Sigmoid colon (tissue), 7 donors: Measurements from ENCODE around the gene CHPF. TPM values are rescaled to one million over a fixed set of nuclear protein-coding genes. Genes with fewer than 3 reads are reported as not detected.

Source experiments
- DNase-seq: peaks from one replicate; pipeline ENCODE4 v3.0.0-alpha.2; 2019
- H3K27ac ChIP-seq, 4 donors: fragments of 200-600 bp; sonication (generic); one replicate each; pipeline ENCODE4 v1.5.1; 2016 to 2019; ENCODE audit warnings: mild to moderate bottlenecking in 1 of 4
- H3K27me3 ChIP-seq, 3 donors: fragments of 200-600 bp; sonication (generic); one replicate each; pipeline ENCODE4 v1.5.1; 2019; ENCODE audit warnings: mild to moderate bottlenecking in 1 of 3
- H3K36me3 ChIP-seq, 4 donors: fragments of 200-600 bp; sonication (generic); one replicate each; pipeline ENCODE4 v1.5.1; 2016 to 2019
- H3K4me1 ChIP-seq, 4 donors: fragments of 200-600 bp; sonication (generic); one replicate each; pipeline ENCODE4 v1.5.1; 2017 to 2019
- H3K4me3 ChIP-seq, 4 donors: fragments of 200-600 bp; sonication (generic); one replicate each; pipeline ENCODE4 v1.5.1; 2017 to 2019; ENCODE audit warnings: mild to moderate bottlenecking in 2 of 4, moderate library complexity in 1 of 4
- H3K9me3 ChIP-seq, 4 donors: fragments of 200-600 bp in 3 of 4; sonication (generic) in 3 of 4; one replicate each; pipeline versions ENCODE4 v1.5.1 to v1.6.1; 2013 to 2019
- CTCF ChIP-seq, 4 experiments: fragments of 450-650 bp in 3 of 4; fragments of 200-600 bp in 1 of 4; IDR thresholded peaks; one replicate each; pipeline ENCODE4 v1.5.1; 2016 to 2019; ENCODE audit warnings: antibody characterized with exemption in 4 of 4, mild to moderate bottlenecking in 3 of 4, moderate library complexity in 2 of 4
- EP300 ChIP-seq, 4 donors: sonication (generic); formaldehyde crosslinking; IDR thresholded peaks; one replicate each; pipeline ENCODE4 v1.6.1; 2017; ENCODE audit warnings: antibody characterized with exemption in 4 of 4
- POLR2A ChIP-seq, 2 donors: fragments of 450-650 bp; IDR thresholded peaks; one replicate each; pipeline ENCODE4 v1.6.1; 2016; ENCODE audit warnings: antibody characterized with exemption in 2 of 2, mild to moderate bottlenecking in 2 of 2, moderate library complexity in 2 of 2
- POLR2AphosphoS5 ChIP-seq, 4 donors: sonication (generic); formaldehyde crosslinking; IDR thresholded peaks; one replicate each; pipeline ENCODE4 v1.6.1; 2017; ENCODE audit warnings: antibody characterized with exemption in 4 of 4
- WGBS, 2 donors: extraction: QIAGEN DNeasy Blood & Tissue Kit; methylation state at CpG; one replicate each; pipeline ENCODE4 v1.1.7; 2013; 5-methylcytosine and 5-hydroxymethylcytosine counted together
- intact Hi-C: fragments of 100-400 bp; cut with DNase I; formaldehyde crosslinking; loops from one replicate; pipeline ENCODE4 v1.15.1; 2023
- polyA plus RNA-seq, 3 donors: library from polyadenylated mRNA; stranded (reverse); fragments of 200-250 nt; gene quantifications; one replicate each; pipeline ENCODE4 v1.2.3, GENCODE V29; 2013
- total RNA-seq, 4 donors: library from RNA; depleted of rRNA; stranded (reverse); fragments of >200 nt; gene quantifications; one replicate each; pipeline ENCODE4 v1.1.0, GENCODE V29; 2016
- donor health status: healthy with polysubstance abuse.
- donor health status: Bipolar disorder and iron deficiency.
- donor health status: healthy.

CHPF gene
- total and polyA plus RNA-seq, 7 donors, result 5.5 to 39.1 (median 21.3) TPM

- WGBS, 2 donors, result 95 to 97% methylated on average over 20 of the region's 20 CpGs
- TF ChIP-seq POLR2A (IDR thresholded peaks at IDR 0.05), result no peak
- no peak for TF ChIP-seq CTCF (IDR thresholded peaks at IDR 0.05)
- no peak for TF ChIP-seq EP300 (IDR thresholded peaks at IDR 0.05)
- TF ChIP-seq POLR2AphosphoS5 (IDR thresholded peaks at IDR 0.05), result no peak
- intact Hi-C loops, result no loop called here
- Histone ChIP-seq H3K4me3 (no peak overlapping the region), H3K27ac (no peak overlapping the region), H3K36me3 (peaks cover 0 to 24% (median 0%) of the 10 kb centered on the region in 4 donors), H3K4me1 (peaks cover 0 to 27% (median 24%) of the 10 kb centered on the region in 4 donors), H3K27me3 (peaks cover 0 to 13% (median 0%) of the 10 kb centered on the region in 3 donors), H3K9me3 (no peaks in the 10 kb centered on the region)
- DNase-seq, result no peak
Observed at GRCh38 chr2:219555956-219556355, 12.3 kb upstream of the CHPF start.

GRCh38 chr2:219554350-219554749 lies 10.7 kb upstream of the CHPF start:
- H3K36me3 ChIP-seq, result peaks cover 0 to 24% (median 0%) of the 10 kb centered on the region in 4 donors
- no peak for TF ChIP-seq EP300 (IDR thresholded peaks at IDR 0.05)
- TF ChIP-seq POLR2AphosphoS5 (IDR thresholded peaks at IDR 0.05), result no peak
- H3K27ac ChIP-seq, result no peak overlapping the region
- DNase-seq, result no peak
- no peak overlapping the region for H3K4me3 ChIP-seq
- no peaks in the 10 kb centered on the region for H3K9me3 ChIP-seq
- 90 to 95% methylated on average over 15 of the region's 15 CpGs for WGBS, 2 donors
- H3K4me1 ChIP-seq, result peaks cover 0 to 27% (median 21%) of the 10 kb centered on the region in 4 donors
- intact Hi-C loops, result no loop called here
- peaks cover 0 to 13% (median 0%) of the 10 kb centered on the region in 3 donors for H3K27me3 ChIP-seq

- Histone ChIP-seq H3K4me3 (peak overlapping the region in 1 of 4 donors; percentile 62), H3K27me3 (peaks cover 0 to 13% (median 0%) of the 10 kb centered on the region in 3 donors), H3K27ac (no peak overlapping the region), H3K36me3 (peaks cover 0 to 19% (median 0%) of the 10 kb centered on the region in 4 donors), H3K4me1 (peaks cover 0 to 27% (median 21%) of the 10 kb centered on the region in 4 donors), H3K9me3 (no peaks in the 10 kb centered on the region)
- TF ChIP-seq CTCF (IDR thresholded peaks at IDR 0.05) (no peak), POLR2A (IDR thresholded peaks at IDR 0.05) (no peak), POLR2AphosphoS5 (IDR thresholded peaks at IDR 0.05) (no peak), EP300 (IDR thresholded peaks at IDR 0.05) (no peak)
- intact Hi-C loops, result loop anchor here (1.0 kb wide), 1 partner anchor 44 kb away; the partner anchor contains the start of gene STK11IP
- 80 to 86% methylated on average over 12 of the region's 12 CpGs for WGBS, 2 donors
- no peak for DNase-seq
Observed at GRCh38 chr2:219553463-219553963, 9.9 kb upstream of the CHPF start.

- H3K4me1 ChIP-seq, result peaks cover 0 to 27% (median 21%) of the 10 kb centered on the region in 4 donors
- 23 to 37% methylated on average over 7 of the region's 7 CpGs for WGBS, 2 donors
- H3K36me3 ChIP-seq, result peaks cover 0 to 19% (median 0%) of the 10 kb centered on the region in 4 donors
- intact Hi-C loops, result loop anchor here (1.0 kb wide), 1 partner anchor 44 kb away; the partner anchor contains the start of gene STK11IP
- no peak for TF ChIP-seq EP300 (IDR thresholded peaks at IDR 0.05)
- no peak for TF ChIP-seq CTCF (IDR thresholded peaks at IDR 0.05)
- no peak for TF ChIP-seq POLR2AphosphoS5 (IDR thresholded peaks at IDR 0.05)
- no peak for TF ChIP-seq POLR2A (IDR thresholded peaks at IDR 0.05)
- H3K27ac ChIP-seq, result peak overlapping the region in 2 of 4 donors; percentile 69 to 78
- H3K4me3 ChIP-seq, result peak overlapping the region; percentile 49 to 64 (median 56)
- H3K27me3 ChIP-seq, result peaks cover 0 to 13% (median 0%) of the 10 kb centered on the region in 3 donors
- H3K9me3 ChIP-seq, result no peaks in the 10 kb centered on the region
- DNase-seq, result no peak
Observed at GRCh38 chr2:219553168-219553417, 9.5 kb upstream of the CHPF start.

- Histone ChIP-seq H3K27me3 (peaks cover 0 to 13% (median 0%) of the 10 kb centered on the region in 3 donors), H3K9me3 (no peaks in the 10 kb centered on the region), H3K36me3 (peaks cover 0 to 19% (median 0%) of the 10 kb centered on the region in 4 donors), H3K27ac (peak overlapping the region; percentile 50 to 78 (median 66)), H3K4me3 (peak overlapping the region; percentile 49 to 64 (median 56)), H3K4me1 (peaks cover 0 to 27% (median 21%) of the 10 kb centered on the region in 4 donors)
- intact Hi-C loops, result loop anchor here (1.0 kb wide), 1 partner anchor 45 kb away; the partner anchor contains the start of gene STK11IP
- TF ChIP-seq CTCF (IDR thresholded peaks at IDR 0.05) (no peak), POLR2A (IDR thresholded peaks at IDR 0.05) (no peak), POLR2AphosphoS5 (IDR thresholded peaks at IDR 0.05) (peak in 3 of 4 donors; percentile 29 to 47 (median 36)), EP300 (IDR thresholded peaks at IDR 0.05) (no peak)
- DNase-seq, result peak; percentile 93
- WGBS, 2 donors, result 2% methylated on average over 99 of the region's 99 CpGs
Observed at GRCh38 chr2:219552382-219553167, 9.0 kb upstream of the CHPF start.
